Measurements from ENCODE around the gene ME3.
A peak's percentile ranks its signal among the peaks of the same experiment; 100 is the strongest.
"Not testable (repeated sequence)": the region's sequence is repeated elsewhere in the genome, so short reads cannot be mapped to it uniquely, and the experiment has no call there.

ME3 gene

GRCh38 chr11:86453290-86454030, 219.0 kb downstream of the ME3 start:
- DNase-seq, result no peak

GRCh38 chr11:86449993-86450629, 222.3 kb downstream of the ME3 start:
- no peak for DNase-seq

- no peak for DNase-seq
Observed at GRCh38 chr11:86447763-86448480, 224.5 kb downstream of the ME3 start.

GRCh38 chr11:86446924-86447285, 225.5 kb downstream of the ME3 start:
- no peak for DNase-seq

- no peak for DNase-seq
Observed at GRCh38 chr11:86446163-86446923, 226.1 kb downstream of the ME3 start.

GRCh38 chr11:86444981-86445380, 227.4 kb downstream of the ME3 start:
- DNase-seq, result no peak

GRCh38 chr11:86443415-86443814, 229.0 kb downstream of the ME3 start:
- no peak for DNase-seq

GRCh38 chr11:86442827-86443226, 229.6 kb downstream of the ME3 start:
- no peak for DNase-seq

- no peak for DNase-seq
Observed at GRCh38 chr11:86442420-86442819, 230.0 kb downstream of the ME3 start.

- no peak for DNase-seq
Observed at GRCh38 chr11:86440843-86441242, 231.6 kb downstream of the ME3 start.

GRCh38 chr11:86440305-86440716, 232.1 kb downstream of the ME3 start:
- peak; percentile 77 for DNase-seq

GRCh38 chr11:86438685-86439084, 233.7 kb downstream of the ME3 start:
- no peak for DNase-seq

GRCh38 chr11:86435711-86436110, 236.7 kb downstream of the ME3 start:
- no peak for DNase-seq

GRCh38 chr11:86433361-86434095, 238.9 kb downstream of the ME3 start:
- not testable (repeated sequence) for DNase-seq

GRCh38 chr11:86431258-86431657, 241.2 kb downstream of the ME3 start:
- no peak for DNase-seq

GRCh38 chr11:86427441-86427840, 245.0 kb downstream of the ME3 start:
- DNase-seq, result no peak

- DNase-seq, result not testable (repeated sequence)
Observed at GRCh38 chr11:86423488-86423887, 248.9 kb downstream of the ME3 start.

GRCh38 chr11:86422371-86422770, 250.0 kb downstream of the ME3 start:
- DNase-seq, result no peak

GRCh38 chr11:86421946-86422345, 250.5 kb downstream of the ME3 start:
- DNase-seq, result no peak

GRCh38 chr11:86418917-86419316, 253.5 kb downstream of the ME3 start:
- DNase-seq, result no peak

GRCh38 chr11:86418513-86418912, 253.9 kb downstream of the ME3 start:
- DNase-seq, result no peak

- no peak for DNase-seq
Observed at GRCh38 chr11:86418106-86418505, 254.3 kb downstream of the ME3 start.

- not testable (repeated sequence) for DNase-seq
Observed at GRCh38 chr11:86416951-86417350, 255.5 kb downstream of the ME3 start.
